ENCODE results near the gene CDK15. TPM values are rescaled to one million over a fixed set of nuclear protein-coding genes. Genes with fewer than 3 reads are reported as not detected.

Gene CDK15
- total RNA-seq, 1 experiment from 2014 or later, result not detected

- no peaks in the 10 kb centered on the region for H3K36me3 Mint-ChIP-seq
- no peak overlapping the region for H3K27ac Mint-ChIP-seq
- H3K27me3 Mint-ChIP-seq (ENCODE audit: low read depth), result no peaks in the 10 kb centered on the region
- peaks cover 13% of the 10 kb centered on the region for H3K4me1 Mint-ChIP-seq
- ATAC-seq, result no peak
- H3K4me3 Mint-ChIP-seq, result no peak overlapping the region
- ChIA-PET CTCF (interaction anchor here (1.2 kb wide), 1 partner anchor 56 kb away, joined by 3 read pairs; no protein-coding TSS in a partner anchor), POLR2A (no interaction called here)
- H3K9me3 Mint-ChIP-seq, result no peaks in the 10 kb centered on the region
- no peak for TF ChIP-seq GTF2I (CRISPR knock-in tag; conservative IDR thresholded peaks at IDR 0.05)
- TF ChIP-seq ESRRA (CRISPR knock-in tag; IDR thresholded peaks at IDR 0.05; ENCODE audit: borderline replicate concordance), result no peak
- no peak for TF ChIP-seq NR1H2 (CRISPR knock-in tag; IDR thresholded peaks at IDR 0.05)
- TF ChIP-seq HMGA2 (CRISPR knock-in tag; IDR thresholded peaks at IDR 0.05), result no peak
- no peak for TF ChIP-seq IRF1 (CRISPR knock-in tag; IDR thresholded peaks at IDR 0.05)
- TF ChIP-seq ZNF512 (CRISPR knock-in tag; IDR thresholded peaks at IDR 0.05; ENCODE audit: borderline replicate concordance), result no peak
- TF ChIP-seq ATF2 (CRISPR knock-in tag; IDR thresholded peaks at IDR 0.05; ENCODE audit: borderline replicate concordance, low read depth), result no peak
- no peak for TF ChIP-seq ZNF532 (CRISPR knock-in tag; IDR thresholded peaks at IDR 0.05; ENCODE audit: borderline replicate concordance)
- TF ChIP-seq E2F5 (CRISPR knock-in tag; IDR thresholded peaks at IDR 0.05), result no peak
- TF ChIP-seq SOX15 (CRISPR knock-in tag; IDR thresholded peaks at IDR 0.05), result no peak
- no peak for TF ChIP-seq EMX1 (CRISPR knock-in tag; IDR thresholded peaks at IDR 0.05)
- TF ChIP-seq NR3C1 (CRISPR knock-in tag; conservative IDR thresholded peaks at IDR 0.05; ENCODE audit: low read depth), result no peak
- TF ChIP-seq MAX (CRISPR knock-in tag; IDR thresholded peaks at IDR 0.05), result no peak
- no peak for TF ChIP-seq ZBTB21 (CRISPR knock-in tag; IDR thresholded peaks at IDR 0.05; ENCODE audit: borderline replicate concordance)
- TF ChIP-seq CTCF (IDR thresholded peaks at IDR 0.05), result no peak
- no peak for TF ChIP-seq MYBL2 (CRISPR knock-in tag; IDR thresholded peaks at IDR 0.05)
- no peak for DNase-seq (ENCODE audit: low spot score)
Observed at GRCh38 chr2:201916565-201916964, 110.2 kb downstream of the CDK15 start.

All from WTC11 (cell line).